NCI-H1930 (cell line): Measurements from ENCODE around the gene TMEM51.

ENCODE experiments used
- DNase-seq, 2 experiments: peaks; one replicate each; lab custom pipeline; 2025; lab: John Stamatoyannopoulos, UW

Gene TMEM51

GRCh38 chr1:15153184-15153841, at the start of gene TMEM51:
TSS of gene TMEM51 (plus strand) at chr1:15153747. CDS start at chr1:15215088, 61,341 bp downstream.
- DNase-seq: peak; percentile 74 to 83

GRCh38 chr1:15103906-15104305, 49.6 kb upstream of the TMEM51 start:
- no peak for DNase-seq

- no peak for DNase-seq
Observed at GRCh38 chr1:15104768-15105167, 48.8 kb upstream of the TMEM51 start.

- no peak for DNase-seq
Observed at GRCh38 chr1:15106608-15107007, 46.9 kb upstream of the TMEM51 start.

GRCh38 chr1:15107058-15107687, 46.4 kb upstream of the TMEM51 start:
- no peak for DNase-seq

- DNase-seq: no peak
Observed at GRCh38 chr1:15107911-15108310, 45.6 kb upstream of the TMEM51 start.

GRCh38 chr1:15110128-15110866, 43.2 kb upstream of the TMEM51 start:
- no peak for DNase-seq

- DNase-seq: no peak
Observed at GRCh38 chr1:15110867-15111230, 42.7 kb upstream of the TMEM51 start.

GRCh38 chr1:15113146-15113545, 40.4 kb upstream of the TMEM51 start:
- no peak for DNase-seq

GRCh38 chr1:15114884-15115283, 38.7 kb upstream of the TMEM51 start:
- DNase-seq: no peak

GRCh38 chr1:15115542-15116330, 37.8 kb upstream of the TMEM51 start:
- no peak for DNase-seq

- DNase-seq: no peak
Observed at GRCh38 chr1:15116966-15117365, 36.6 kb upstream of the TMEM51 start.

- no peak for DNase-seq
Observed at GRCh38 chr1:15117671-15118325, 35.7 kb upstream of the TMEM51 start.

- DNase-seq: no peak
Observed at GRCh38 chr1:15118579-15118978, 35.0 kb upstream of the TMEM51 start.

GRCh38 chr1:15120251-15120945, 33.1 kb upstream of the TMEM51 start:
- no peak for DNase-seq

GRCh38 chr1:15122331-15122730, 31.2 kb upstream of the TMEM51 start:
- DNase-seq: no peak

- DNase-seq: no peak
Observed at GRCh38 chr1:15123270-15123669, 30.3 kb upstream of the TMEM51 start.

- no peak for DNase-seq
Observed at GRCh38 chr1:15123925-15124324, 29.6 kb upstream of the TMEM51 start.

- DNase-seq: no peak
Observed at GRCh38 chr1:15124362-15125100, 29.0 kb upstream of the TMEM51 start.

GRCh38 chr1:15125101-15125745, 28.3 kb upstream of the TMEM51 start:
- DNase-seq: no peak
